GM10266 (cell line): Measurements from ENCODE around the gene TTC31.
"Not testable (repeated sequence)": the region's sequence is repeated elsewhere in the genome, so short reads cannot be mapped to it uniquely, and the experiment has no call there.

Experiments
- DNase-seq: peaks from one replicate; pipeline ENCODE4 v3.0.0; 2012; ENCODE audit errors: extremely low spot score
- CTCF ChIP-seq: IDR thresholded peaks from 2 replicates; pipeline ENCODE4 v1.5.1; 2012; ENCODE audit warnings: mild to moderate bottlenecking, low read depth; ENCODE audit not compliant: control insufficient read depth, insufficient read depth; ENCODE audit errors: missing control alignments

TTC31 gene

DNA sequence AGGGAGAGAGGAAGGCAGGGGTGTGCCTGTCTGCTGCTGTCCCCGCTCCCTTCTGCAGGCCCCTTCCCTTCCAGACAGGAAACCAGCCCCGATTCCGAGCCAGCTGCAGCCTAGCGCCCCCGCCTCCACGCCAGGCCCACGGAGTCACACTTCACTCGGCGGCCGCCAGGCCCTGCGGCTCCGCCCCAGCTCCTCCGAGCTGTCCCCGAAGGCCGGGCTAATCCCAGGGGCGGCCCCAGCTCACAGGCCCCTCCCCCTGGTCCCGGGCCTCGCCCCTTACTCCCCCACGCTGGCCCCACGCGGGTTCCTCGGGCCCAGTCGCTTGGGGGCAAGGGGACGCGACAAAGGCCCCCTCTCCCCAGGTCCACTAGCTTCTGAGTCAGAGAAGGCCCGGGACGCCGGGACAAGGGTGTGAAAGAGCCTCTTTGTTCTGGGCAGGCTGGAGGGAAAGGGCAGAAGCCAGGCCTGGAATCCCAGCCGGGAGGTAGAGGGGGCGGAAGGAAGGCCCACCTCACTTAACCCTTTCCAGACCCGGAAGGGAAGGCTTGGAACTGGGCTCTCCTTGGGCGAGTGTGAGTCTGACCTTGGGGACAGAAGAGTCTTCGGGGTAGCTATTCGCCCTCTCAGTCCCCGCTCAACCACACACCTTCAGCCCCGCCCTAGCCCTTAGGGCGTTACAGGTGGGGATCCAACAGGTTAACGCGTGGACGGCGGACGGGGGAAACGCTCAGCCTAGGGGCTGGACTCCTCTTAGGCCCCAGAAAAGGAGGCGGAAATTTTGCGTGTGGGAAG, 42.3 kb upstream of the TTC31 start:
- DNase-seq: peak; percentile 97
- TF ChIP-seq CTCF: peak; percentile 25

DNA sequence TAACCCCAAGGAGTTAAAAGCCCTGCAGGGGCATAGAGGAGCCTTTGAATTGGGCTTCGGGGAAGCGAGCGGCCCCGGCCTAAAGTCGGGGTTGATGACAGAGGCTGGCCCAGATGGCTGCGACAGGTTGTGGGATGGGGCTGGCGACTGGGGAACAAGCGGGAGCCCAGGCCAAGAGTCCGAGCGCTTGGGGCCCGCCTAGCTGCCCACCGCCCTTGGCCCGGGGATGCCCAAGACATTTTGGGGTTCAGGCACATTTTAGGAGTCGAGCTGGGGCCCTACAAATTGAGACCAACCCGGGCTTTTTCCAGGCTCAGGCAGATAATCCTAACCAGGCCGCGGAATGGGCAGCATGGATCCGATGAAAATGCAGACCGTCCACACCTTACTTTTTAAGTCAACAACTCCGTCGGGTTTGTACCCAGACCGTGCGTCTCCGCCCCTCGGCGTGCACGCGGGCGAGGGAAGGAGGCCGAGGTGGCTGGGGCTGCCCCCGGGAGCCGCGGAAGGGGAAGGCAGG, 41.7 kb upstream of the TTC31 start:
- no peak for DNase-seq
- TF ChIP-seq CTCF: no peak

- peak; percentile 65 for DNase-seq
- TF ChIP-seq CTCF: no peak
Measured at GRCh38 chr2:74441690-74442482, 41.0 kb upstream of the TTC31 start, which contains the start of gene RTKN. Gene RTKN, minus strand, starts transcription at chr2:74441937. Its CDS starts 121 bp downstream, at chr2:74441816.

DNA sequence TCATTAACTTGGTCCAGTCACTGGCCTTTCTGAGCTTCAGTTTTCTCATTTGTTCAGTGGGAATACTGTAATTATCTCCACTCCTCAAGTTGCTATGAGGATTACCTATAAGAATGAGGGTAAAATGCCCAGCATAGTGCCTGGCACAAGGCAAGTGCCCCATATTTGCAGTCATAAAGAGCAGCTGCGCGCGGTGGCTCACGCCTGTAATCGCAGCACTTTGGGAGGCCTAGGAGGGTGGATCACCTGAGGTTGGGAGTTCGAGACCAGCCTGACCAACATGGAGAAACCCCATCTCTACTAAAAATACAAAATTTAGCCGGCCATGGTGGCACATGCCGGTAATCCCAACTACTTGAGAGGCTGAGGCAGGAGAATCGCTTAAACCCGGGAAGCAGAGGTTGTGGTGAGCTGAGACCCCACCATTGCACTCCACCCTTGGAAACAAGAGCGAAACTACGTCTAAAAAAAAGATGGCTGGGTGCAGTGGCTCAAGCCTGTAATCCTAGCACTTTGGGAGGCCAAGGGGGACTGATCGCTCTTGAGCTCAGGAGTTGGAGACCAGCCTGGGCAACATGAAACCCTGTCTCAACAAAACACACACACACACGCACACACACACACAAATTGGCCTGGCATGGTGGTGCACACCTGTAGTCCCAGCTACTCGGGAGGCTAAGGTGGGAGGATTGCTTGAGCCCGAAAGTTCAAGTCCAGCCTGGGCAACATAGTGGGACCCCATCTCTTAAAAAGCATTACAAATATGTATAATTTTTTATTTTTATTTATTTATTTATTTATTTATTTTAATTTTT, 40.2 kb upstream of the TTC31 start:
- not testable (repeated sequence) for DNase-seq

- no peak for DNase-seq
- no peak for TF ChIP-seq CTCF
Measured at GRCh38 chr2:74444498-74445318, 38.2 kb upstream of the TTC31 start.

DNA sequence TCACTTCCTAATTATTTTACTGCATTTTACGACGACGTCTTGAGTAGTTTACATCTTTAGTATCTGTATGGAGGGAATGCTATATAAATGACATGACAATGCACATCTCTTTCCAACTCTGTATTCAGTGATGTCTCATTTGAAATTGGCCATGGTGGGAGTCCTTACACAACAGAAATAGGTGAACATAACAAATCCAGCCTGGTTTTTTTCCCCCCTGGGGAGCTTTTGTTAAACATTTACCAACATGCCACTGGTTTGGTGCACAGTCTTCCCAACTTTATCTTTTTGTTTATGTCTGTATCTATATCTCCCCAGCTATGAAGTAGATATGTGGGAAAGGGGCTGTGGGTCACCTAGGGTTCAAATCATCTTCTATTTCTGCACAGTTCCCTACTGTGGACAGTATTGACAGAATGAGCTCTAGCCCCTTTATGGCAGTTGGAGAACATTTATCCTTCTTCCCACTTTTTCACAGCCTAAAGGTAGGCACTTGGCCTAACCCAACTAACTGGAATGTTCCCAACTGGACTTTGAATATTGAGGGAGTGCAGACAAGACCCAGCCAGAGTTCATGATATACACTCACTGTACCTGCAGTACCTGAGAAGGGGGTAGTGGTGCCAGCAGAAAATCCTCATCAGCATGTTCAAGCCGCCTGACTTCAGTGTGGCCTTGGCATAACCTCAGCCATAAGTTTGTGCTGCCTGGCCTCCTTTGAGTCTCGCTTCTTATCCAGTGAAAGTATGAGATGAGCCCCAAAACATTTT, 35.5 kb upstream of the TTC31 start:
- DNase-seq: no peak
- TF ChIP-seq CTCF: no peak
